ENCODE data around the gene WWC1. TPM values are rescaled to one million over a fixed set of nuclear protein-coding genes. Genes with fewer than 3 reads are reported as not detected.

Gene WWC1
- total and polyA plus RNA-seq, 4 donors = 48.4 to 77.0 (median 56.2) TPM

DNA sequence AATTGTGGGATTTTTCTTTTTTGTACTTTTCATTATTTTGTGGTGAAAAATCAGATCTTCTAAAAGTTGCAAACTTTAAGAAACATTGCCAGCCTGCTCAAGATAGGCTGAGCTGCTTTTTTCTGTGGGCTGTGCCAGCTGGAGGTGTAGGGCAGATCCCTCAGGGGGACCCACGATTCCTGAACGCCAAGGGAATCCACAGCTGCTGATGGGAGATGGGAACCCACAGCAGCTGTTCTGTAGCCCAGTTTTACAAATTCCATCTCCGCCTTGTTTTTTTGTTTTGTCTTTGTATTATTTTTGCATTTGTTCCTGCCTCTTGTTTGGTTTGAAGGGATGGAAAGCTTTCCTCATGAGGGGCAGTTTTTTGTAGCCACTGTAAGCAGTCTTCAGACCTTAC is 91.0 kb downstream of the WWC1 start:
- H3K36me3 ChIP-seq (ENCODE audit: control insufficient read depth in 4 of 4, insufficient read depth in 4 of 4, low read length in 4 of 4) = peaks cover 0 to 4% (median 1%) of the 10 kb centered on the region in 4 donors
- no peak for ATAC-seq (ENCODE audit: insufficient read depth, low FRiP score)
- no peak for DNase-seq
- H3K4me3 ChIP-seq = no peak overlapping the region
- 55 to 69% methylated on average over 3 of the region's 3 CpGs for WGBS, 2 donors
- H3K4me1 ChIP-seq (ENCODE audit: control insufficient read depth in 5 of 5, insufficient read depth in 5 of 5, low read length in 5 of 5) = no peaks in the 10 kb centered on the region
- TF ChIP-seq CTCF (IDR thresholded peaks at IDR 0.05; ENCODE audit: control extremely low read depth, extremely low read depth) = no peak
- H3K9me3 ChIP-seq (ENCODE audit: control insufficient read depth in 4 of 4, insufficient read depth in 3 of 4, low read length in 3 of 4) = peaks cover 0 to 7% (median 2%) of the 10 kb centered on the region in 4 donors
- no peak overlapping the region for H3K9ac ChIP-seq (ENCODE audit: insufficient read depth in 1 of 2, low read length in 2 of 2)
- H3K27me3 ChIP-seq (ENCODE audit: control insufficient read depth in 3 of 3, insufficient read depth in 3 of 3, low read length in 2 of 3) = no peaks in the 10 kb centered on the region
- no peak overlapping the region for H3K27ac ChIP-seq (ENCODE audit: low read depth in 1 of 2, low read length in 1 of 2)

GRCh38 chr5:168390491-168390890 is 99.0 kb downstream of the WWC1 start:
- ATAC-seq (ENCODE audit: insufficient read depth, low FRiP score) = no peak
- H3K36me3 ChIP-seq (ENCODE audit: control insufficient read depth in 4 of 4, insufficient read depth in 4 of 4, low read length in 4 of 4) = peaks cover 0 to 5% (median 0%) of the 10 kb centered on the region in 4 donors

DNA sequence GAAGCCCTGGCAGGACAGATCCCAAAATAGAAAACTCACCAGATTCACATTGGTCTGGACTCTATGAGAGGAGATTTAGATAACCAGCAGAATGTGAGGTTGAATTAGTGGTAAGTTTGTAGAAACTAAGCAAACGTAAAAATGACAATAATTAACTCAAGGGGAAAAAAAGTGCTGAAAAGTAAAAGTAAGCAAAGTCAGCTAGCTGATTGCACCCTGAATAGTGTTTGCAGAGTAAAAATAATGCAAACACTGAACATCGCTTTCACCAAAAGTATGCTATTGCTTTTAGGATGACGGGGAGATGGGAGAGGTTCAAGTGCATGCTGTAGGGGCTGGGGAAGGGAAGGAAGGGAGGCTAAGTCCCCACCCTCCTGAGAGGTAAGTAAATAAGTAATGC is 102.3 kb downstream of the WWC1 start:
- no peaks in the 10 kb centered on the region for H3K4me1 ChIP-seq (ENCODE audit: control insufficient read depth in 5 of 5, insufficient read depth in 5 of 5, low read length in 5 of 5)
- peaks cover 0 to 7% (median 3%) of the 10 kb centered on the region in 4 donors for H3K9me3 ChIP-seq (ENCODE audit: control insufficient read depth in 4 of 4, insufficient read depth in 3 of 4, low read length in 3 of 4)
- H3K27ac ChIP-seq (ENCODE audit: low read depth in 1 of 2, low read length in 1 of 2) = no peak overlapping the region
- H3K9ac ChIP-seq (ENCODE audit: insufficient read depth in 1 of 2, low read length in 2 of 2) = no peak overlapping the region
- no peak for TF ChIP-seq CTCF (IDR thresholded peaks at IDR 0.05; ENCODE audit: control extremely low read depth, extremely low read depth)
- H3K36me3 ChIP-seq (ENCODE audit: control insufficient read depth in 4 of 4, insufficient read depth in 4 of 4, low read length in 4 of 4) = peaks cover 0 to 5% (median 2%) of the 10 kb centered on the region in 4 donors
- H3K4me3 ChIP-seq = no peak overlapping the region
- DNase-seq (peak in 1 of 3 donors; percentile 29), ATAC-seq (ENCODE audit: insufficient read depth, low FRiP score) (no peak)
- WGBS, 2 donors = 74 to 94% methylated on average over 3 of the region's 3 CpGs
- H3K27me3 ChIP-seq (ENCODE audit: control insufficient read depth in 3 of 3, insufficient read depth in 3 of 3, low read length in 2 of 3) = no peaks in the 10 kb centered on the region

More at GRCh38 chr5:168390491-168390890, 99.0 kb downstream of the WWC1 start:
- 91 to 93% methylated on average over 4 of the region's 4 CpGs for WGBS, 2 donors
- H3K4me1 ChIP-seq (ENCODE audit: control insufficient read depth in 5 of 5, insufficient read depth in 5 of 5, low read length in 5 of 5) = no peaks in the 10 kb centered on the region
- H3K27me3 ChIP-seq (ENCODE audit: control insufficient read depth in 3 of 3, insufficient read depth in 3 of 3, low read length in 2 of 3) = no peaks in the 10 kb centered on the region
- DNase-seq = no peak
- no peak overlapping the region for H3K27ac ChIP-seq (ENCODE audit: low read depth in 1 of 2, low read length in 1 of 2)
- peaks cover 0 to 7% (median 3%) of the 10 kb centered on the region in 4 donors for H3K9me3 ChIP-seq (ENCODE audit: control insufficient read depth in 4 of 4, insufficient read depth in 3 of 4, low read length in 3 of 4)
- H3K9ac ChIP-seq (ENCODE audit: insufficient read depth in 1 of 2, low read length in 2 of 2) = no peak overlapping the region
- H3K4me3 ChIP-seq = no peak overlapping the region
- TF ChIP-seq CTCF (IDR thresholded peaks at IDR 0.05; ENCODE audit: control extremely low read depth, extremely low read depth) = no peak
